Mesendoderm (in vitro differentiated cells): Measurements from ENCODE around the gene C3orf85.

Source experiments
- DNase-seq: peaks from one replicate; pipeline ENCODE4 v3.0.0; 2013
- H2AK5ac ChIP-seq: 2 replicates; pipeline ENCODE4 v1.6.1; 2013; ENCODE audit warnings: low read length, inconsistent platforms
- H2BK120ac ChIP-seq: 2 replicates; pipeline ENCODE4 v1.6.1; 2013; ENCODE audit warnings: low read depth, mild to moderate bottlenecking, low read length, moderate library complexity, mixed read lengths
- H2BK15ac ChIP-seq: replicated peaks from 2 replicates; pipeline ENCODE4 v1.6.1; 2013; ENCODE audit warnings: low read depth, mild to moderate bottlenecking, moderate library complexity
- H2BK5ac ChIP-seq: 2 replicates; pipeline ENCODE4 v1.6.1; 2013; ENCODE audit warnings: low read length, inconsistent platforms
- H3K18ac ChIP-seq: 2 replicates; pipeline ENCODE4 v1.6.1; 2013; ENCODE audit warnings: mild to moderate bottlenecking, low read length, mixed read lengths
- H3K23ac ChIP-seq: one replicate; pipeline ENCODE4 v1.6.1; 2013; ENCODE audit warnings: low read length
- H3K27ac ChIP-seq: 2 replicates; pipeline ENCODE4 v1.5.1; 2013; ENCODE audit warnings: low read depth, mild to moderate bottlenecking, inconsistent platforms, low read length, moderate library complexity
- H3K27me3 ChIP-seq: 2 replicates; pipeline ENCODE4 v1.6.1; 2013; ENCODE audit warnings: low read length, control low read depth, mild to moderate bottlenecking, inconsistent platforms; ENCODE audit not compliant: insufficient read depth, poor library complexity
- H3K36me3 ChIP-seq: 2 replicates; pipeline ENCODE4 v1.6.1; 2013; ENCODE audit warnings: low read length, inconsistent platforms; ENCODE audit not compliant: control insufficient read depth, insufficient read depth
- H3K4ac ChIP-seq: one replicate; pipeline ENCODE4 v1.6.1; 2013; ENCODE audit warnings: low read depth, mild to moderate bottlenecking, low read length, moderate library complexity
- H3K4me1 ChIP-seq: 2 replicates; pipeline ENCODE4 v1.6.1; 2013; ENCODE audit warnings: low read depth, low read length, inconsistent platforms; ENCODE audit not compliant: control insufficient read depth
- H3K4me2 ChIP-seq: 2 replicates; pipeline ENCODE4 v1.6.1; 2013; ENCODE audit warnings: low read length
- H3K4me3 ChIP-seq: 2 replicates; pipeline ENCODE4 v1.5.1; 2013; ENCODE audit warnings: mild to moderate bottlenecking, low read length
- H3K56ac ChIP-seq: one replicate; pipeline ENCODE4 v1.6.1; 2013; ENCODE audit warnings: low read length
- H3K79me1 ChIP-seq: 2 replicates; pipeline ENCODE4 v1.6.1; 2013; ENCODE audit warnings: low read length, inconsistent platforms
- H3K79me2 ChIP-seq: 2 replicates; pipeline ENCODE4 v1.6.1; 2013; ENCODE audit warnings: mild to moderate bottlenecking, low read length; ENCODE audit not compliant: control insufficient read depth, insufficient read depth
- H3K9ac ChIP-seq: 2 replicates; pipeline ENCODE4 v1.6.1; 2013; ENCODE audit warnings: low read length, inconsistent platforms
- H4K5ac ChIP-seq: one replicate; pipeline ENCODE4 v1.6.1; 2013; ENCODE audit warnings: low read length
- H4K8ac ChIP-seq: one replicate; pipeline ENCODE4 v1.6.1; 2013; ENCODE audit warnings: low read depth, mild to moderate bottlenecking, control low read depth, low read length, moderate library complexity
- WGBS: extraction: QIAGEN DNeasy Blood & Tissue Kit; methylation state at CpG from one replicate; pipeline ENCODE4 v1.1.7; 2013; ENCODE audit warnings: low lambda C conversion rate, missing lambda C conversion rate; ENCODE audit not compliant: insufficient coverage; ENCODE audit errors: extremely low coverage; 5-methylcytosine and 5-hydroxymethylcytosine counted together

Gene C3orf85

GRCh38 chr3:109154979-109155378 lies 18.5 kb downstream of the C3orf85 start:
- no peaks in the 10 kb centered on the region for H3K4me1 ChIP-seq
- no peaks in the 10 kb centered on the region for H3K79me1 ChIP-seq
- H4K8ac ChIP-seq: no peak overlapping the region
- H2BK5ac ChIP-seq: no peak overlapping the region
- no peak overlapping the region for H3K4me3 ChIP-seq
- WGBS: no CpG with 5 or more reads among the region's 2 CpGs
- H3K27me3 ChIP-seq: no peaks in the 10 kb centered on the region
- no peak overlapping the region for H2AK5ac ChIP-seq
- no peak overlapping the region for H3K18ac ChIP-seq
- H2BK120ac ChIP-seq: no peak overlapping the region
- no peak overlapping the region for H4K5ac ChIP-seq
- H3K4me2 ChIP-seq: no peak overlapping the region
- H3K27ac ChIP-seq: no peak overlapping the region
- H3K56ac ChIP-seq: no peak overlapping the region
- H2BK15ac ChIP-seq: no peak overlapping the region
- no peaks in the 10 kb centered on the region for H3K79me2 ChIP-seq
- no peak for DNase-seq
- H3K9ac ChIP-seq: no peak overlapping the region
- no peaks in the 10 kb centered on the region for H3K36me3 ChIP-seq
- no peak overlapping the region for H3K23ac ChIP-seq
- no peak overlapping the region for H3K4ac ChIP-seq

- no peaks in the 10 kb centered on the region for H3K79me1 ChIP-seq
- no CpG with 5 or more reads among the region's 1 CpG for WGBS
- H2AK5ac ChIP-seq: no peak overlapping the region
- H3K18ac ChIP-seq: no peak overlapping the region
- no peak overlapping the region for H3K4ac ChIP-seq
- no peak overlapping the region for H3K4me2 ChIP-seq
- no peak overlapping the region for H2BK15ac ChIP-seq
- H3K23ac ChIP-seq: no peak overlapping the region
- DNase-seq: no peak
- H3K56ac ChIP-seq: no peak overlapping the region
- no peak overlapping the region for H4K8ac ChIP-seq
- H3K27ac ChIP-seq: no peak overlapping the region
- H3K9ac ChIP-seq: no peak overlapping the region
- H3K36me3 ChIP-seq: no peaks in the 10 kb centered on the region
- no peak overlapping the region for H4K5ac ChIP-seq
- H3K4me3 ChIP-seq: no peak overlapping the region
- H3K79me2 ChIP-seq: no peaks in the 10 kb centered on the region
- H2BK5ac ChIP-seq: no peak overlapping the region
- H3K27me3 ChIP-seq: no peaks in the 10 kb centered on the region
- H2BK120ac ChIP-seq: no peak overlapping the region
- H3K4me1 ChIP-seq: no peaks in the 10 kb centered on the region
Measured at GRCh38 chr3:109155828-109156227, 19.3 kb downstream of the C3orf85 start.

GRCh38 chr3:109161487-109162123 lies 25.1 kb downstream of the C3orf85 start:
- Histone ChIP-seq H3K27ac (no peak overlapping the region), H3K56ac (no peak overlapping the region), H2BK15ac (no peak overlapping the region), H3K79me1 (no peaks in the 10 kb centered on the region), H2AK5ac (no peak overlapping the region), H4K8ac (no peak overlapping the region), H3K4me1 (no peaks in the 10 kb centered on the region), H3K36me3 (no peaks in the 10 kb centered on the region), H3K4me2 (no peak overlapping the region), H3K4me3 (no peak overlapping the region), H2BK120ac (no peak overlapping the region), H3K23ac (no peak overlapping the region), H3K79me2 (no peaks in the 10 kb centered on the region), H3K18ac (no peak overlapping the region), H3K27me3 (no peaks in the 10 kb centered on the region), H2BK5ac (no peak overlapping the region), H3K9ac (no peak overlapping the region), H4K5ac (no peak overlapping the region), H3K4ac (no peak overlapping the region)
- DNase-seq: no peak
- WGBS: no CpG with 5 or more reads among the region's 2 CpGs

DNA sequence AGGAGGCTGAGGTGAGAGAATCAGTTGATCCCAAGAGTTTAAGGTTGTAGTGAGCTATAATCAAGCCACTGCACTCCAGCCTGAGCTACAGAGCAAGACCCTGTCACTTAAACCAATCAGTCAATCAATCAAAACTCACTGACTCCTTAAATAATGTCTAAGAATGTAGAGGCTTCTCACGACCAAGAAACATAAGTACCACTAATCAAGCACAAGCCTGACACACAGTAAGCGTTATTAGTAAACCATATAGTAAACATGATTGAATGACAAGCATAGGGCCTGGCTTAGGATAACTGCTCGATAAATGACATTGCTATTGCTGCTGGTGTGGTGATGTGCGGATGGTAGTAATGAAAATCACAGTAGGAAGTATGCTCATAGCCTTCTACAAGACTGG lies 29.4 kb downstream of the C3orf85 start:
- Histone ChIP-seq H4K8ac (no peak overlapping the region), H3K79me2 (no peaks in the 10 kb centered on the region), H3K4ac (no peak overlapping the region), H3K4me2 (no peak overlapping the region), H3K36me3 (no peaks in the 10 kb centered on the region), H3K27me3 (no peaks in the 10 kb centered on the region), H2BK15ac (no peak overlapping the region), H3K9ac (no peak overlapping the region), H2AK5ac (no peak overlapping the region), H2BK5ac (no peak overlapping the region), H3K23ac (no peak overlapping the region), H3K56ac (no peak overlapping the region), H3K4me3 (no peak overlapping the region), H3K4me1 (no peaks in the 10 kb centered on the region), H3K79me1 (no peaks in the 10 kb centered on the region), H2BK120ac (no peak overlapping the region), H3K18ac (no peak overlapping the region), H4K5ac (no peak overlapping the region), H3K27ac (no peak overlapping the region)
- WGBS: no CpG with 5 or more reads among the region's 4 CpGs
- no peak for DNase-seq

DNA sequence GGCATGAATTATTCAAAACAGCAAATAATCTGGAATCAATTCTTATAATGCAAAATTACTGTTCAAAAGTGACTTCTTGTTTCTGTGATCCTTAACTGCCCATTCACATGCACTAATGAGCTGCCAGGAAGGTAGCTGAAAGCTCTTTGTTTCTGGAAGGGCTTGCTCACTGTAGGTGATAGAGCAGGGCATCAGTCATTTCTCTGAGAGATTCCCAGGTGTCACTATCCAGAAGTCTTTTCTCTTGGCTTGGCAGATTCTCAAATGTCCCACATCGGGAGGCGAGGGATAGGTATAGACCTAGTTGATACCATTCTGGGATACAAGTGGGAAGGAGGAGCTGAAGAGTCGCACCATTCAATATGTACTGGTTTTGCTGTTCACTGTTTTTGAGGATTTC lies 35.0 kb downstream of the C3orf85 start:
- Histone ChIP-seq H4K5ac (no peak overlapping the region), H3K36me3 (no peaks in the 10 kb centered on the region), H3K18ac (no peak overlapping the region), H3K79me1 (no peaks in the 10 kb centered on the region), H3K9ac (no peak overlapping the region), H3K27ac (no peak overlapping the region), H3K4me3 (no peak overlapping the region), H3K79me2 (no peaks in the 10 kb centered on the region), H3K4me1 (no peaks in the 10 kb centered on the region), H2BK5ac (no peak overlapping the region), H3K27me3 (no peaks in the 10 kb centered on the region), H3K56ac (no peak overlapping the region), H2AK5ac (no peak overlapping the region), H3K23ac (no peak overlapping the region), H4K8ac (no peak overlapping the region), H3K4ac (no peak overlapping the region), H2BK120ac (no peak overlapping the region), H3K4me2 (no peak overlapping the region), H2BK15ac (no peak overlapping the region)
- no CpG with 5 or more reads among the region's 3 CpGs for WGBS
- no peak for DNase-seq

- Histone ChIP-seq H3K79me1 (no peaks in the 10 kb centered on the region), H3K18ac (no peak overlapping the region), H2BK120ac (no peak overlapping the region), H3K4me3 (no peak overlapping the region), H3K36me3 (no peaks in the 10 kb centered on the region), H3K56ac (no peak overlapping the region), H2AK5ac (no peak overlapping the region), H3K4me2 (no peak overlapping the region), H4K5ac (no peak overlapping the region), H3K9ac (no peak overlapping the region), H3K27ac (no peak overlapping the region), H3K27me3 (no peaks in the 10 kb centered on the region), H3K4me1 (no peaks in the 10 kb centered on the region), H2BK15ac (no peak overlapping the region), H4K8ac (no peak overlapping the region), H3K4ac (no peak overlapping the region), H3K79me2 (no peaks in the 10 kb centered on the region), H2BK5ac (no peak overlapping the region), H3K23ac (no peak overlapping the region)
- no peak for DNase-seq
- WGBS: no CpG with 5 or more reads among the region's 3 CpGs
Measured at GRCh38 chr3:109175411-109175810, 38.9 kb downstream of the C3orf85 start.
